Gastrocnemius medialis (tissue), 4 donors: ENCODE results near the gene PITX1. TPM values are rescaled to one million over a fixed set of nuclear protein-coding genes. Genes with fewer than 3 reads are reported as not detected.
A peak's percentile ranks its signal among the peaks of the same experiment; 100 is the strongest.

Experiments
- ATAC-seq, 2 donors: fragments of 150-250 bp; one replicate each; pipeline ENCODE4 v1.9.1; 2016
- DNase-seq, 2 donors: peaks; one replicate each; pipeline ENCODE4 v3.0.0-alpha.2; 2019
- H3K27ac ChIP-seq, 4 donors: fragments of 200-600 bp; sonication (generic); 1 replicate in 1 of 4; 2 replicates in 3 of 4; pipeline ENCODE4 v1.5.1; 2016 to 2018; ENCODE audit warnings: mild to moderate bottlenecking in 2 of 4, moderate library complexity in 1 of 4
- H3K27me3 ChIP-seq, 3 donors: fragments of 200-600 bp; sonication (generic) in 2 of 3; 1 replicate in 1 of 3; 2 replicates in 2 of 3; pipeline versions ENCODE4 v1.5.1 to v1.6.0; 2016 to 2019; ENCODE audit warnings: mild to moderate bottlenecking in 1 of 3, moderate library complexity in 1 of 3
- H3K36me3 ChIP-seq, 2 donors: fragments of 200-600 bp; sonication (generic) in 1 of 2; one replicate each; pipeline ENCODE4 v1.5.1; 2017 to 2018
- H3K4me1 ChIP-seq, 2 donors: fragments of 200-600 bp; sonication (generic) in 1 of 2; one replicate each; pipeline ENCODE4 v1.5.1; 2016 to 2017; ENCODE audit warnings: mild to moderate bottlenecking in 2 of 2
- H3K4me3 ChIP-seq, 4 donors: fragments of 200-600 bp; sonication (generic) in 3 of 4; 1 replicate in 1 of 4; 2 replicates in 3 of 4; pipeline ENCODE4 v1.5.1; 2016 to 2019; ENCODE audit warnings: mild to moderate bottlenecking in 2 of 4
- H3K9me3 ChIP-seq, 3 donors: fragments of 200-600 bp; sonication (generic) in 2 of 3; 1 replicate in 1 of 3; 2 replicates in 2 of 3; pipeline ENCODE4 v1.5.1; 2016 to 2019
- CTCF ChIP-seq, 5 experiments: fragments of 450-650 bp in 3 of 5; fragments of 200-600 bp in 2 of 5; sonication (generic) in 2 of 5; IDR thresholded peaks in 4 of 5; conservative IDR thresholded peaks in 1 of 5; 1 replicate in 4 of 5; 2 replicates in 1 of 5; pipeline ENCODE4 v1.5.1; 2016 to 2019; ENCODE audit warnings: antibody characterized with exemption in 5 of 5, mild to moderate bottlenecking in 3 of 5, moderate library complexity in 3 of 5
- POLR2A ChIP-seq, 2 donors: fragments of 450-650 bp; IDR thresholded peaks; one replicate each; pipeline ENCODE4 v1.6.1; 2017; ENCODE audit warnings: antibody characterized with exemption in 2 of 2, mild to moderate bottlenecking in 2 of 2, moderate library complexity in 2 of 2
- in situ Hi-C, 4 donors: fragments of 200-750 bp; cut with MboI; loops; one replicate each; pipeline versions ENCODE4 v1.15.0 to v1.8.0; 2017; ENCODE audit warnings: low sequenced_read_pairs in 4 of 4
- intact Hi-C: fragments of 100-400 bp; cut with DNase I; formaldehyde crosslinking; loops from one replicate; pipeline ENCODE4 v1.15.1; 2023; ENCODE audit warnings: low total_unique reads
- total RNA-seq, 4 donors: library from RNA; depleted of rRNA; stranded (reverse); fragments of >200 nt; gene quantifications; one replicate each; pipeline versions ENCODE4 v1.1.0 to v1.2.3, GENCODE V29; 2016

The PITX1 gene
- total RNA-seq, 4 donors from 2014 or later = 5.3 to 21.2 (median 9.3) TPM

GRCh38 chr5:135076801-135077200, 42.8 kb upstream of the PITX1 start:
- TF ChIP-seq POLR2A (IDR thresholded peaks at IDR 0.05) = no peak
- TF ChIP-seq CTCF (IDR thresholded peaks at IDR 0.05 in 4 of 5, conservative IDR thresholded peaks at IDR 0.05 in 1 of 5) = no peak
- no peaks in the 10 kb centered on the region for H3K36me3 ChIP-seq
- no peak overlapping the region for H3K27ac ChIP-seq
- no peak overlapping the region for H3K4me3 ChIP-seq
- peak in 1 of 2 donors; percentile 0 for DNase-seq
- H3K9me3 ChIP-seq = no peaks in the 10 kb centered on the region
- in situ Hi-C loops (no loop called here), intact Hi-C loops (no loop called here)
- ATAC-seq = no peak
- H3K27me3 ChIP-seq = no peaks in the 10 kb centered on the region
- no peaks in the 10 kb centered on the region for H3K4me1 ChIP-seq

GRCh38 chr5:135076051-135076491, 42.0 kb upstream of the PITX1 start:
- no peaks in the 10 kb centered on the region for H3K36me3 ChIP-seq
- ATAC-seq = no peak
- intact Hi-C loops = no loop called here
- H3K4me1 ChIP-seq = no peaks in the 10 kb centered on the region
- no peaks in the 10 kb centered on the region for H3K27me3 ChIP-seq
- in situ Hi-C loops = no loop called here
- no peak for DNase-seq
- H3K9me3 ChIP-seq = no peaks in the 10 kb centered on the region
- H3K27ac ChIP-seq = no peak overlapping the region
- TF ChIP-seq POLR2A (IDR thresholded peaks at IDR 0.05) = no peak
- TF ChIP-seq CTCF (IDR thresholded peaks at IDR 0.05 in 4 of 5, conservative IDR thresholded peaks at IDR 0.05 in 1 of 5) = no peak
- H3K4me3 ChIP-seq = no peak overlapping the region

DNA sequence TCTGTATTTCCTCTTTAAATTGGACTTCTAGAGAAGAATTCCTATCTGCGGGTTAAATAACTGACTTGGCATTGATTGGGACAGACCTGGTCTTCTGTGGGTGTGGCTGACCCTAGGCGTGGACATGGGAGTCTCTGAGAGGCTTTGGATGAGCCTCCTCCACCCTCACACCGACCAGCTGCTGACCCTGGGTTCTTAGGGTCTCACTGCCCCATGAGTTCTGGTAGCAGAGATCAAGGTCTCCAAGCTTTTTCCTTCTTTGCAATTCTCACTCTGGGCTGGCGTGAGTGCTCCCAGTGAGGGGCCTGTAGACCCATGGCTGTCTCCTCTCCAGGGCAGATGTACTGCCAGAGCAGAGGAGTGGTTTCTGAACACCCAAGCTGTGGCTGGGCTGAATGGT, 41.6 kb upstream of the PITX1 start:
- ATAC-seq = no peak
- DNase-seq = peak in 1 of 2 donors; percentile 0
- Histone ChIP-seq H3K27me3 (no peaks in the 10 kb centered on the region), H3K36me3 (no peaks in the 10 kb centered on the region), H3K4me3 (no peak overlapping the region), H3K27ac (no peak overlapping the region), H3K4me1 (no peaks in the 10 kb centered on the region), H3K9me3 (no peaks in the 10 kb centered on the region)
- TF ChIP-seq CTCF (IDR thresholded peaks at IDR 0.05 in 4 of 5, conservative IDR thresholded peaks at IDR 0.05 in 1 of 5) (no peak), POLR2A (IDR thresholded peaks at IDR 0.05) (no peak)
- in situ Hi-C loops (no loop called here), intact Hi-C loops (no loop called here)

DNA sequence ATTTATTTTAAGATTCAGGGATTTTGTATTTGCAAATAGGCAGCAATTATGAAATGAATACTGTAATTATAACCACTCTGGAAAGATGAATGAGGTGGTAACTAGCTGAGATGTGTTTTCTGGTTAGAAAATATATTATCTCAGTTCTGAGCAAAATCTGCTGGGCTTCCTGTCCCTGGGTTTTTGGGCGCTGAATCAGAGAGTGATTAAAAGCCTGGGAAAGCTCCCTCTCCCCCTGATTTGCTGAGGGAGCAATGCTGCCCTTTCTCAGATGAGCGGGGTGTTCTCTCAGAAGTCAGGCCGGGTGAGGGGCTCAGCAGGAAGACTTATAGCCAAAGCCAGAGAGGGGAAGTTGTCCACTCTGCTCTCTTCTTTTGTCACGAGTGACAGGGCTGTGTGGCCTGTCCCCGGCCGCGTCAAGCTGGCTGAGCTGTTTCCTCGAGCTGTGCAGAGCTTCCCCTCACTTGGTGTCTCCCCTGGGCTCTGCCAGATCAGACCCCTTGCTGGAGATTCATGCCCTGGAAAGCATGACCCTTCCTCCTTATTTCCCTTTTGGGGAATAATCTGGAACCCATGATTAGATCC, 39.8 kb upstream of the PITX1 start:
- H3K27me3 ChIP-seq = no peaks in the 10 kb centered on the region
- no peaks in the 10 kb centered on the region for H3K4me1 ChIP-seq
- H3K9me3 ChIP-seq = no peaks in the 10 kb centered on the region
- peak in 1 of 2 donors; percentile 1 for DNase-seq
- no peak for ATAC-seq
- intact Hi-C loops = no loop called here
- H3K27ac ChIP-seq = no peak overlapping the region
- in situ Hi-C loops = no loop called here
- no peak overlapping the region for H3K4me3 ChIP-seq
- no peaks in the 10 kb centered on the region for H3K36me3 ChIP-seq
- TF ChIP-seq CTCF (IDR thresholded peaks at IDR 0.05 in 4 of 5, conservative IDR thresholded peaks at IDR 0.05 in 1 of 5) (no peak), POLR2A (IDR thresholded peaks at IDR 0.05) (no peak)
